Keratinocyte (primary cell): ENCODE data around the gene A2M. TPM values are rescaled to one million over a fixed set of nuclear protein-coding genes. Genes with fewer than 3 reads are reported as not detected.

Experiments
- DNase-seq: peaks from one replicate; pipeline ENCODE4 v3.0.0-alpha.2; 2011; ENCODE audit warnings: low read depth, missing footprints, low spot score
- FAIRE-seq: peaks from 2 replicates; lab custom pipeline; 2011; peaks lifted over from hg19 to GRCh38; lab: Jason Lieb, UNC
- H2AFZ ChIP-seq: 2 replicates; pipeline ENCODE4 v1.6.0; 2012; ENCODE audit warnings: low read length, control low read depth, inconsistent platforms; ENCODE audit not compliant: control insufficient read depth
- H3K27ac ChIP-seq: 2 replicates; pipeline ENCODE4 v1.5.1; 2011; ENCODE audit warnings: low read length; ENCODE audit not compliant: control insufficient read depth, insufficient read depth
- H3K27me3 ChIP-seq: 3 replicates; pipeline ENCODE4 v1.6.0; 2011; ENCODE audit warnings: low read length; ENCODE audit not compliant: control insufficient read depth, insufficient read depth; ENCODE audit errors: extremely low read depth
- H3K36me3 ChIP-seq, 2 experiments: 2 replicates in 1 of 2; 3 replicates in 1 of 2; pipeline ENCODE4 v1.5.1; 2011; ENCODE audit warnings: low read length in 2 of 2, mild to moderate bottlenecking in 1 of 2; ENCODE audit not compliant: control insufficient read depth in 2 of 2, insufficient read depth in 2 of 2; ENCODE audit errors: extremely low read depth in 1 of 2
- H3K4me1 ChIP-seq: 3 replicates; pipeline ENCODE4 v1.5.1; 2011; ENCODE audit warnings: low read length; ENCODE audit not compliant: control insufficient read depth, insufficient read depth; ENCODE audit errors: extremely low read depth
- H3K4me2 ChIP-seq: 3 replicates; pipeline ENCODE4 v1.6.0; 2011; ENCODE audit warnings: low read depth, low read length; ENCODE audit not compliant: control insufficient read depth, insufficient read depth; ENCODE audit errors: extremely low read depth
- H3K4me3 ChIP-seq, 3 experiments: fragments of 200-600 bp in 1 of 3; sonication (generic) in 1 of 3; 2 replicates in 2 of 3; 3 replicates in 1 of 3; pipeline ENCODE4 v1.5.1; 2011 to 2016; ENCODE audit warnings: low read length in 3 of 3, mild to moderate bottlenecking in 3 of 3, control low read depth in 2 of 3, inconsistent platforms in 1 of 3, low read depth in 1 of 3, mixed read lengths in 1 of 3, mixed run types in 1 of 3, moderate library complexity in 1 of 3; ENCODE audit not compliant: control insufficient read depth in 2 of 3, insufficient read depth in 2 of 3; ENCODE audit errors: extremely low read depth in 1 of 3
- H3K79me2 ChIP-seq: 2 replicates; pipeline ENCODE4 v1.6.0; 2012; ENCODE audit warnings: low read length; ENCODE audit not compliant: control insufficient read depth, insufficient read depth
- H3K9ac ChIP-seq: 3 replicates; pipeline ENCODE4 v1.6.0; 2011; ENCODE audit warnings: low read length; ENCODE audit not compliant: control insufficient read depth, insufficient read depth; ENCODE audit errors: extremely low read depth
- H3K9me1 ChIP-seq: 3 replicates; pipeline ENCODE4 v1.6.0; 2011; ENCODE audit warnings: low read length; ENCODE audit not compliant: control insufficient read depth, insufficient read depth; ENCODE audit errors: extremely low read depth
- H3K9me3 ChIP-seq: 2 replicates; pipeline ENCODE4 v1.5.1; 2012; ENCODE audit warnings: low read depth, low read length; ENCODE audit not compliant: control insufficient read depth
- H4K20me1 ChIP-seq: 3 replicates; pipeline ENCODE4 v1.6.0; 2011; ENCODE audit warnings: low read length; ENCODE audit not compliant: control insufficient read depth, insufficient read depth; ENCODE audit errors: extremely low read depth
- CTCF ChIP-seq, 3 experiments: IDR thresholded peaks in 1 of 3; conservative IDR thresholded peaks in 1 of 3; optimal IDR thresholded peaks in 1 of 3; 2 replicates in 2 of 3; 3 replicates in 1 of 3; pipeline versions ENCODE3 to v1.5.1; 2011; ENCODE audit warnings: low read length in 3 of 3, mild to moderate bottlenecking in 3 of 3, moderate library complexity in 2 of 3, control low read depth in 1 of 3, inconsistent platforms in 1 of 3; ENCODE audit not compliant: insufficient read depth in 2 of 3; ENCODE audit errors: extremely low read depth in 1 of 3
- EZH2 ChIP-seq: IDR thresholded peaks from one replicate; pipeline ENCODE4 v1.6.1; 2012; ENCODE audit warnings: inconsistent platforms, mild to moderate bottlenecking, low read length, moderate library complexity
- dilution Hi-C: fragments of 300-500 bp; cut with MboI; formaldehyde crosslinking; loops from one replicate; pipeline ENCODE4 v1.7.0; 2020; ENCODE audit warnings: low sequenced_read_pairs; ENCODE audit not compliant: extremely low pct_ligation_motif_present
- polyA plus RNA-seq, 5 experiments: library from polyadenylated mRNA; depleted of rRNA in 3 of 5; stranded (reverse) in 3 of 5; stranded (forward) in 1 of 5; unstranded in 1 of 5; fragments of >200 nt; gene quantifications; 1 replicate in 1 of 5; 2 replicates in 3 of 5; 3 replicates in 1 of 5; pipeline versions ENCODE4 v1.2.1 to v1.2.3, GENCODE V29; 2011 to 2012; ENCODE audit warnings: missing spikeins in 2 of 5, low read depth in 1 of 5, low replicate concordance in 1 of 5

Gene A2M
- polyA plus RNA-seq, 1 donor (not counting 4 experiments of a cell fraction or from before 2014, with no cell fraction given): 0.49 TPM

GRCh38 chr12:9104767-9105423, 10.8 kb downstream of the A2M start:
- no peak for TF ChIP-seq CTCF (optimal IDR thresholded peaks at IDR 0.05 in 1 of 3, IDR thresholded peaks at IDR 0.05 in 1 of 3, conservative IDR thresholded peaks at IDR 0.05 in 1 of 3; ENCODE audit: extremely low read depth in 1 of 3, insufficient read depth in 2 of 3, low read length in 3 of 3)
- TF ChIP-seq EZH2: no peak
- Histone ChIP-seq H3K27me3 (no peaks in the 10 kb centered on the region), H4K20me1 (no peaks in the 10 kb centered on the region), H3K4me2 (no peak overlapping the region), H3K36me3 (no peaks in the 10 kb centered on the region), H3K27ac (no peak overlapping the region), H3K79me2 (no peaks in the 10 kb centered on the region), H3K9ac (no peak overlapping the region), H2AFZ (no peak overlapping the region), H3K9me3 (no peaks in the 10 kb centered on the region), H3K9me1 (no peaks in the 10 kb centered on the region), H3K4me3 (no peak overlapping the region), H3K4me1 (no peaks in the 10 kb centered on the region)
- dilution Hi-C loops: no loop called here
- FAIRE-seq (no peak), DNase-seq (no peak)

GRCh38 chr12:9104087-9104486, 11.6 kb downstream of the A2M start:
- no peaks in the 10 kb centered on the region for H3K9me3 ChIP-seq
- no peaks in the 10 kb centered on the region for H3K9me1 ChIP-seq
- no peak overlapping the region for H2AFZ ChIP-seq
- H3K9ac ChIP-seq: no peak overlapping the region
- no peak overlapping the region for H3K27ac ChIP-seq
- no peaks in the 10 kb centered on the region for H3K4me1 ChIP-seq
- no peak for TF ChIP-seq CTCF (optimal IDR thresholded peaks at IDR 0.05 in 1 of 3, IDR thresholded peaks at IDR 0.05 in 1 of 3, conservative IDR thresholded peaks at IDR 0.05 in 1 of 3; ENCODE audit: extremely low read depth in 1 of 3, insufficient read depth in 2 of 3, low read length in 3 of 3)
- TF ChIP-seq EZH2: no peak
- H3K36me3 ChIP-seq: no peaks in the 10 kb centered on the region
- no peak overlapping the region for H3K4me2 ChIP-seq
- FAIRE-seq (no peak), DNase-seq (no peak)
- no peaks in the 10 kb centered on the region for H3K79me2 ChIP-seq
- H3K4me3 ChIP-seq: no peak overlapping the region
- dilution Hi-C loops: no loop called here
- H4K20me1 ChIP-seq: no peaks in the 10 kb centered on the region
- H3K27me3 ChIP-seq: no peaks in the 10 kb centered on the region
